ENCODE data around the gene YWHAG. TPM values are rescaled to one million over a fixed set of nuclear protein-coding genes. Genes with fewer than 3 reads are reported as not detected.

The YWHAG gene
- total and polyA plus RNA-seq, 2 of the 13 experiments (the other 11 are each of a cell fraction or from before 2014, with no cell fraction given), result 36.9 to 67.5 TPM

- no peak for TF ChIP-seq GMEB2 (CRISPR knock-in tag; IDR thresholded peaks at IDR 0.05; ENCODE audit: low read depth)
- no peak for TF ChIP-seq GRHL1 (CRISPR knock-in tag; conservative IDR thresholded peaks at IDR 0.05)
- TF ChIP-seq CBX1 (IDR thresholded peaks at IDR 0.05; ENCODE audit: low read depth), result no peak
- TF ChIP-seq ARID4A (CRISPR knock-in tag; IDR thresholded peaks at IDR 0.05; ENCODE audit: borderline replicate concordance), result no peak
- peak; percentile 74; the same call in 1 of the 2 replicates for TF ChIP-seq HMGXB3 (CRISPR knock-in tag; IDR thresholded peaks at IDR 0.05; ENCODE audit: borderline replicate concordance)
- no peak for TF ChIP-seq DDIT3 (CRISPR knock-in tag; IDR thresholded peaks at IDR 0.05)
- TF ChIP-seq HMGXB4 (CRISPR knock-in tag; IDR thresholded peaks at IDR 0.05; ENCODE audit: borderline replicate concordance in 1 of 2, low read depth in 1 of 2), result no peak
- no peak for TF ChIP-seq SNAPC2 (CRISPR knock-in tag; IDR thresholded peaks at IDR 0.05)
- TF ChIP-seq GATA4 (IDR thresholded peaks at IDR 0.05; ENCODE audit: borderline replicate concordance, low read depth), result no peak
- TF ChIP-seq TIGD3 (CRISPR knock-in tag; IDR thresholded peaks at IDR 0.05; ENCODE audit: borderline replicate concordance), result no peak
These were observed 24.5 kb upstream of the YWHAG start (continued) for GRCh38 chr7:76383089-76383944.
